GM21390 (cell line): ENCODE measurements around the gene PHF8.

Experiments used
- ATAC-seq: cut with Tn5 transposase; IDR thresholded peaks from one replicate; pipeline ENCODE4 v1.9.1; 2021; ENCODE audit not compliant: unreplicated experiment

PHF8 gene

DNA sequence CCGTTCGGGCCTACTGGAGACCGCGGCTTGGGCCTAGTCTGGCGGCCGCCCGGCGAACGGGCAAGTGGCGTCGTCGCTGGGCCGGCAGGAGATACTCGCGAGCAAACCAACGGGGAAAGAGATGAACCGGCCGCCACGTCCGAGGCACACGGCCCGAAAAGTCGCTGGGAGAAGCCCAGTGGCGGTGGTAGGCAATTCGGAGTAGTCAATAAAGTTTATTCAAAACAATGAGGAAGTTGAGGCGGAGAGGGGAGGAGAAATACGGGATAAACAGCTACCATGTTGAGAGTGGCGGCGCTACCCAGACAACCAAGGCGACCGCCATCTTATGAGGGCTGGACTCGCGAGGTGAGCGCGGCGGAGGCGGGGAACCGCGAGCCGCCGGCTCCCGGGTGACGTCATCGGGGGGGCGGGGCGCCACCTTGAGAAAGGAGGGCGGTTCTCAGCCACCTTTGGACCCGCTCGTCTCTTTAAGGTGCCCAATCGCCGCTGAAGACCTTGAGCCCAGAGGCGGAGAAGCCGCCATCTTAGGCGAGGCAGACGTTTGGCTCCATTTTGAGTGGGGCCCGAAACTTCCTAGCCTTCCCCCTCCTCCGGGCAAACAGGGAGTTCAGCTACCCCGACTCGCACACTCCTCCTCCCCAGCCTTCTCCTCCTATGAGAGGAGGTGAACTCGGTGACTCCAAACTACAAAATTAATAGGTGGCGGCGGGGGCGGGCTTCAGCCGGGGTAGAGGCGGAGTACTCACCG lies at the start of gene PHF8:
TSS of gene PHF8 (minus strand) at position 348 of the 751 bp plus-strand sequence. CDS start 1,745 bp downstream, outside the sequence.
- ATAC-seq = peak; percentile 86

DNA sequence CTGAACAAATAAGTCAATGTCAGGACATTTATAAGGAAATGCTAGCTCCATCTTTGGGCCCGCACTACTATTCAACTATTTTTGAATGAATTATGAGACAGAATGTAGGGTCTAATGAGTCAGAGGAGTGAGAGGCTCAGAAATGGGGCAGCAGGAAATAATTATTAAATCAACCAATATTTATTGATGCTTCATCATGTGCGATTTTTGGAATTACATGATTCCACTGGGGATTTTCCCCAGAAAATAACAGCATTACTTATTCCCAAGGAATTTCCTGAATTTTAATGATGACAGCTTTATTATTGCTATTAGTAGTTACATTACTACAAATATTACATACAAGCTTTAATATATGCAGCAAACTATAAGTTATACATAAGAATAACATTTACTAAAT lies 49.3 kb upstream of the PHF8 start:
- no peak for ATAC-seq

DNA sequence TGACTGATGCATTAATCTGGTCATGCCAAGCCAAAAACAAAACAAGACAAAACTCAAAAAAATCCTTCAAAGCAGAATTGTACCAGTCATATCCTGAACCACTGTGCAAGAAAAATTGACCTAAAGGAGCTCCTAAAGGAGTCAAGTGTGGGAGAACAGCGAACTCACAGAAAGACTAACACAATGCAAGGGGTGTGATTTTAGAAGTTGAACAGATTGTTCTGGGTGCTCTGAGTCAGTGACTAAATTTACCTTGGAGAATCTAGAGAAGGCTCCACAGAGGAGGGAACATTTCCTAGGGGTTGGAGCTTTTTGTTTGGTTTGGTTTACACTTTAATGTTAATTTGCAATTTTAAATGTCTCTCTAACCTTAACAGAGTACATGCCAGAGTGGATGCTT lies 48.9 kb upstream of the PHF8 start:
- no peak for ATAC-seq

DNA sequence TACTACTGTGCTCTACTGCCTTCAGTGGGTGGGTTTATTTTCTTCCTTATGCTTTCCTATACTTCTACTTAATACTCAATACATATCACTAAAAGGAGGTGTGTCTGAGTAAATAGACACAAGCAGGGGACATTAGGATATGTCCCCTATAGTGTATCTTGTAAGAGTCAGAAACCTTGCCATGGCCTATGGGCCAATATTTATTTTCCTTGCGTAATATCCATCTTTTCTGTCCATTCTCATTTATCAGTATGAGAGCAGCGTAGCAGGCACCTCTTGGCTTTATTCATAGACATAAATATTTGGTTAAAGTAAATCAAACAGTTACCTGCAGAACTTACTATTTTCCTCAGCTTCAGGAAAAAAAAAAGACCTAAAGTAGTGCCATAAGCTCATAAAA lies 46.6 kb upstream of the PHF8 start:
- no peak for ATAC-seq

DNA sequence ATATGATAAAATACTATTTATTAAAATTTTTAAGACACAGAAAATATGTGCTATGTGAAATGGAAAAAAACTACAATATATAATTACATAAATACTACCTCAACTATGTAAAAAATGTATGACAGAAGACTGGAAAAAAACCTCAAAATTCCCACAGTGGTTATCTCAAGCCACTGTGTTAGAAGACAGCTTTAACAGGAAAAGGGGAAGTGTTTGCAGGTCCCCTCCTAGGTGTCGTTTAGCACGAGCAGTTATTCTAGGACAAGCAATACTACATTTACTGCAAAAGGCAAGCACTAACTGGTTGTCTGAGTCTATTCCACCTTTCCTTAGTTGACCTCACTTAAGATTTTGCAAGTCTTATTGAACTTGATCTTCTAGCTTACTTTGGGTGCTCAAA lies 44.9 kb upstream of the PHF8 start:
- no peak for ATAC-seq

DNA sequence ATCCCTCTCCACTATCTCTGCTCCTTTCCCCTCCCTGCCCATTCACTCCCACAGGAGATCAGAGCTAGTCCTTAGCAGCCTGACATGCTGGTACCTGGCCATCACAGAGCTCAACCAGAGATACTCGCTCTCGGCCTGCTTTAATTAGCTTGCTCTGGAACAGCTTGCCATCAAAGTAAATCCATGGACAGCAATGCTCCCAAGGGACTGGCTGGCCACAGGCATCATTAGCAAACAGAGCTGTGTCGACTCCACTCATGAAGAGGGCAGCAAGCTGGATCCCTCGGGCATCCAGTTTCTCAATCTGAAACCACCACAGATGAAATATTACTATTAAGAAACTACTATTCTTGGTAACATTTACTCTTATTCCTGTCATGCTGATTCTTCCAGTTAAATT lies 43.4 kb upstream of the PHF8 start:
- no peak for ATAC-seq

DNA sequence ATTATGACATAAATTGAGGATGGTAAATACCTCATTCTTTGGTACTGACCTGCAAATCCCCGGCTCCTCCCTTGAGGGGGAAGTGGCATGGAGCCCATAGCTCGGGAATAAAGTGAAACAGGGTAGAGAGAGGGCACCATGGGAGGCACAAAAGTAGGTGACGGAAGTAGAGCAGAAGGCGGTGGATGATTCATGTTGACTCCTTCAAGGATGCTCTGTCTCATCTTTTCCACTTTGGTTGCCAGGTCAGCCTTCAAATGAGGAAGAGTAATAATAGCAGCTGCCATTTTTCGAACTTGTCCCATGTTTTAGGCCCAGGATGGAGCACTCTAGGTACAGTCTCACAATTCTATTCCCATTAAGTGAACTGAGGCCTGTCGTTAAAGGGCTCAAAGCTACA lies 41.4 kb upstream of the PHF8 start:
- no peak for ATAC-seq

DNA sequence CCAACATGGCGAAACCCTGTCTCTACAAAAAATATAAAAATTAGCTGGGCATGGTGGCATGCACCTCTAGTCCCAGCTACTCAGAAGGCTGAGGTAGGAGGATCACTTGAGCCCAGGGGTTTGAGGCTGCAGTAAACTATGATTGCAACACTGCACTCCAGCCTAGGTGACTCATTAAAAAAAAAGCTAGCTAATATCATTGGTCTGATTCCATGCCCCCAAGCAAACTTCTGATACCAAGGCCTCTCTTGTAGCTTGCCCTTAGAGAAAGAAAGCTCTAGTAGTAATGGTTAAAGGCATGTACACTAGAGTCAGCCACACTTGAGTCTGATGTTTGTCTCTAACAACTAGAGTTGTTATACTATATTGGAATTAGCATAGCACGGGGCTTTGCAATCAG lies 32.6 kb upstream of the PHF8 start:
- ATAC-seq = no peak

DNA sequence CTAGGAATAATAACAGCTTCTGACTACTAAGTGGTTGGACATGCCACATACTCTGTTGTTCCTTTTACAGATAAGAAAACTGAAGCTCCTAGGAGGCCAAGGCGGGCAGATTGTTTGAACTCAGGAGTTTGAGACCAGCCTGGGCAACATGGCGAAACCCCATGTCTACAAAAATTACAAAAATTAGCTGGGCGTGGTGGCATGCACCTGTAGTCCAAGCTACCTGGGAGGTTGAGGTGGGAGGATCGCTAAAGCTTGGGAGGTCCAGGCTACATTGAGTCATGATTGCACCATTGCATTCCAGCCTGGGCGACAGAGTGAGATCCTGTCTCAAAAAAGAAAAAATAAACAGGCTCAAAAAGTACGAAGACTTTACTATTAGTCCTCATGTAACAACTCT lies 30.6 kb upstream of the PHF8 start:
- ATAC-seq = no peak

DNA sequence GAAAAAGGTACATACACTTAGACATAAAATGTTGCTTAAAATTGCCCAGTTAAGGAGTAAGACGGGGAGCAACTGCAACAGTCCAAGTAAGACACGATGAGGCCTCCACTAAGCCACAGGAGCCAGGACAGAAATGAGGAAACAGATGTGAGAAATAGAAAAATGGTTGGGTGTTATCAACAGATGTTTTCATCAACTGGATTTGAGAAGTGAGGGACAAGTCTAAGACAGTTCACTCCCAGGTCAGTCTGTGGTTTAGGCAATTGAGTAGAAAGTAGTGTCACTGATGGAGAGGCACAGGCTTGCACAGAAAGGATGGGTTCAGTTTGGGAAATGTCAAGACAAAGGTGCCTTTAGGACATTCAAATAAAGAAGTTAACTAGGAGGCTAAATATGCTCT lies 23.5 kb upstream of the PHF8 start:
- no peak for ATAC-seq

DNA sequence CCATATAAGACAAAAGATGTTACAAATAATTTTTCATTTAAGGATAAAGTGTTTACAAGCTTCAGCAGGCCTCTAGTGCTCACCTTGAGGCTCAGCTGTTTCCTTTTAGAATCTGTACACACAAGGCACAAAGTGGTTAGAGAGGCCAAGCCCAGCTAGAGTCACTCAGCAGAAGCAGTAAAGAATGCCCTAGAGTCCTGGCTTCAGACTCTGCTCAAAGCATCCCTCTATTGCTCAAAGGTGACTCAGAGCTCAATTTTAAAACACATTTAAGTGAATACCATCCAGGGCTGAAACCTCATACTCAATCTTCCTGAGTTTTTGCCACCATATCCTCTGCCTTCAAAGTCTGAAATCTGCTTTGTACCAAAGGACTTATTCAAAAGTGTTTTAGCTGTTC lies 22.6 kb upstream of the PHF8 start:
- no peak for ATAC-seq

DNA sequence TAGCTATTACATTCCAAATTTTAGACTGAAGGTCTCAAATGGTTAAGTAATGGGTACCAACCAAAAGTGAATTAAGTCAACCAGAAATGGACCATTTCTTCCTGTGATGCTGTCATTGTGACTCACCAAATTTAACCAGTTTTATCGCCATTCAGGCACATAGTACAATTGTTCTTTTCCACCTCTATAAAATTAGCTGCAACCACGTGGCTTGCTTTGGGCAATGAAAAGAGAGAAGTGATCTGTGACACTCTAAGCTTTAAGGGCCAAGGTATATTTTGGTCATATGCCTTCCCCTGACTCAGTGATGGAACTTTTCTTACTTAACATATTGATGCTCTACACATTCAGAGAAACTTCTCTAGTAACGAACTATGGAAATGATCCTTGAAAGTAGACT lies 20.3 kb upstream of the PHF8 start:
- ATAC-seq = no peak

DNA sequence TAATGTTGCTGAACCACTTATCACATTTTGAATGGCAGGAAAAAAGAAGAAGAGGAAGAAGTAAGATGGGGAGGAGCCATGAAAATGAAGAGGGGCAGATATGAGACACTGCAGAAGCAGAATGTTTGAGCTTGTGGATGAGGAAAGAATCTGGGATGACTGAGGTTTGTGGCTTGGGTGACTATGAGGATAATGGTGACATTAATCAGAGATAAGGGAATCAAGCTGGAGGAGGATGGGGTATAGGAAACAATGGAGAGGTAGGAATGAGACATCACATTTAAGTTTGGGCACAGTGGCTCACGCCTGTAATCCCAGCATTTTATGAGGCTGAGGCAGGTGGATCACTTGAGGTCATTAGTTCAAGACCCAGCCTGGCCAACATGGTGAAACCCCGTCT lies 19.1 kb upstream of the PHF8 start:
- no peak for ATAC-seq

DNA sequence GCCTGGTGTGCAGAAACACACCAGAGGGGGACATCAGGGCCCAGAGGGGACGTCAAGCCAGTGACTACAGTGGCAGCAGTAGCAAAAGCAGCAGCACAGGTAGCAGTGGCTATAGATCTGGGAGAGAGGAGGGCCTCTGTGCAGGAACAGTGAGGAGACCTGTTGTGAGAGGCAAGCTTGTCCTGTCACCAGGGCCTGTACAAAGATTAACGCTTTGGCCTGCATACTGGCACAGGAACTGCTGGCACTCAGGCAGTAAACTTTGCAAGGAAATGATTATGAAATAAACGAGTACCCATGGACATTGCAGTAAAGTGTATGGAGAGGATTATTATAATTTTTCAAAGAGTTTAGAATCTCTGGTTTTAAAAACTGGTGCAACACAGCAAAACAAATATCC lies 5.5 kb upstream of the PHF8 start:
- ATAC-seq = no peak

DNA sequence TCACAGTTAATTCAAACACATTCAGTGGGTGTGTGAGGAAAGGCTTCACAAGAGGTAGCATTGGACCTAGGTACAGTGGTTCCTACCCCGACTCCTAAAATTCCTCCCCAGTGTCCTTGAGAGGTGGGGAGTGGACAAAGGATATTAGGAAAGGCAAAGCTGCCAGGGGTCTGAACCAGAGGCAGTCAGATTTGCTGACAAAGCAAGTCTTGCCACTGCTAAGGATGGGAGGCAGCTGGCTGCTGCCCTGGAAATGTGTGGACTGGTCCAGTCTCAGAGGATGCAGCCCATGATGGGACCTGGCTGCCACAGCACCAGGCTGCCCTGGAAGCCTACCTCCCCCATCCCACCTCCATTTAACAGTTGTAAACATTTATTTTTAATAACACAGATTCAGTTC lies 4.1 kb upstream of the PHF8 start:
- no peak for ATAC-seq

DNA sequence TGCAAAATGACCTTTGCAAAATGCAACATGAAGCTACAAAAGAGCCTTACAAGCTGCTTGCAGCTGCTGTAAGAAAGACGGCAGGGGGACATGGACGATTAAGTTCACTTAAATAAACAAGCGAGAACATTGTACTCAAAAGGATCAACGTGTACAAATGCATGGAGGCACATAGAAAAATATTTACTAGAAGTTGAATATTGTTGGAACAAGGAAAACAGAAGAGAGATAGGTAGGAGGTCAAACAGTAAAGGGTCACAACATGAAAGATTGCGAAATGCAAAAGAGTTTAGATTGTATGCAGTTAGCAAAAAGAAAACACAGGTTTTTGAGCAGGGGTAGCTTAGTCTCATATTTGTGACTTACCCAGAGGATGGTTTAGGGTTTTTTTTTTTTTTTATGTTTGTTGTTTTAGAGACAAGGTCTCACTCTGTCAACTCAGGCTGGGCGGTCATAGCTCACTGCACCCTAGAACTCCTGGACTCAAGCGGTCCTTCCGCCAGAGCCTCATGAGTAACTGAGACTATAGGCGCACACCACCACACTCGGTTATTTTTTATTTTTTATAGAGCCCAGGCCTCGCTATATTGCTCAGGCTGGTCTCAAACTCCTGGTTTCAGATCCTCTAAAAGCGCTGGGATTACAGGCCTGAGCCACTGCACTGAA lies 1.4 kb upstream of the PHF8 start:
- no peak for ATAC-seq

DNA sequence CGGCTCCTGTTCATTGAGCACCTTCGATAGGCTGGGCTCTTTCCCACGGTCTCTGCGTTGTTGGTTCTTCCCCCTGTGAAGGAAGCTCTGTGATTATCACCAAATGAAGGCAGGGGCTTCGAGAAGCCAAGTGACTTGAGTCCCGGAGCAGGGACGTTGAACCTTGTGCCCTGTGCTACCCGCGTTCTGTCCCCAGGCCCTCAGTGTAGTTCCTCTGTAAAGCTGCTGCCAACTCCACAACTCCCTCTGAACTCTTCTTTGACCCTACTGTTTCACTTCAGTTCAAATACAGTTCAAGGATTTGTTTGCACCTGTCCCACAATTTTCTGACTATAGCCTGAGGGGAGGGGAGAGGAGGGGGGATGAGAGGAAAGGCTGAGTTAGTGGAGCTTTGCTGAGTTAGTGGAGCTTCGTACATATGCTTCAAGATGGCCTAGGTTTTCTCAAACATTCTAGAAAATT lies 635 bp upstream of the PHF8 start:
- no peak for ATAC-seq

DNA sequence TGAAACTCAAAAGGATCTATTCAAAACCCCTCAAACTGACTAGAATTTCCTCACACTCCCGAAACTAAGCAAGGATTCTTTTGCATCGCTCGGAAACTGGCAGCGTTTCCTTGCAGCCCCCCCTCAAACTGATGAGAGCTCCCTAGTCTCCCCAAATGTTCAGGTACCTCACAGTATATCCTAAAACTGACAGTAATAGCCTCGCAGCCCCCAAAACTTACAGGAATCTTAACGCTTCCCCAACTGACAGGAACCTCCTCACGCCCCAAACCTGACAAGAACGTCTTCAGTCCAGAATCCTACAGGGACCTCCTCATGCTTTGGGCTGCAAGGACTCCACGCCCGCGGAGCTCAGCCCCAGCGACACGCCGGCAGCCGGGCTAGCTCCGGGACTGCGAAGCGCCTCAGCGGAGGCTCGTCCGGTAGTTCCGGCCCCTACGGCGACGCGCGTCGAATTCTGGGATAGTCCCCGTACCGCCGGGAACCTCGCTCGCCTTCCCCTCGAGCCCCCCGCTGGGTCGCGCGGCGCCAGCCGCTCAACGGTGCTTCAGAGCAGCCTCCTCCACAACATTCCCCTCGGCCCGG lies 640 bp downstream of the PHF8 start:
- ATAC-seq = peak; percentile 12

DNA sequence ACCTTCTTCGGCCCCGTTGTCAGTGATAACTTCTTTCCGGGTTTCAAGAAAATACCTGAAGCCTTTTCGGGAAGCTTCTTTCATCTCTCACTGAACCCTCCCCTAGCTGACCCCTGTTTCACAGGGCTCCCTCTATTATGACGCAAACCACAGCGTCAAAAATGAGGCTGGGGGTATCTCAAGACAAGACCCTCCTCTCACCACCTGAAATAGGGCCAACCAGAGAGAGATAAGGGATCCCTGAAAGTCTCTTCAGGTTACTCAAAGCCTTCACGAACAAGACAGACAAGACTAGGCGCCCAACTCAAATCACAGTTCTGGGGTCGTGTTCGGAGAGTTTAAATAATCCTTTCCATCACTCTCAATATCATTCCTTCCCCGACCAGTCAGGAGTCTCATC lies 1.2 kb downstream of the PHF8 start:
- no peak for ATAC-seq

DNA sequence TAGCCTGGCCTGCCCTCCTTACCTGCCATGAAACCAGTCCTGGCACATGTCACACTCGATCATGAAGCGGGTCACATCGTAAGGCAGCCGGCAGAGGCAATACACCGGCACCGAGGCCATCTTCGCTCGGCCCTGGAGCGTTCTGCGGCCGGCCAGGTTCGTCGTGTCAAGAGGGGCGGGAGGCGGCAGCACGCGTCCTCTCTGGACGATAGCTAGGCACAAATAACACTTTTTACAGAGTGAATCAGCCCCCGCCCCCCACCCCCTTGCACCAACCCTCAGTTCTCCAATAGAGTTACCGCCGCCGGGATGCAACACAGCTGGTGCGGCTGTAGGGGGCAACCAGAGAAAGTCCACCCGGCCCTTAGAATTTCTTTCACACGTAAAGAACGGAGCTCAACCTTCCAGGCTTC lies 1.7 kb downstream of the PHF8 start:
- no peak for ATAC-seq

DNA sequence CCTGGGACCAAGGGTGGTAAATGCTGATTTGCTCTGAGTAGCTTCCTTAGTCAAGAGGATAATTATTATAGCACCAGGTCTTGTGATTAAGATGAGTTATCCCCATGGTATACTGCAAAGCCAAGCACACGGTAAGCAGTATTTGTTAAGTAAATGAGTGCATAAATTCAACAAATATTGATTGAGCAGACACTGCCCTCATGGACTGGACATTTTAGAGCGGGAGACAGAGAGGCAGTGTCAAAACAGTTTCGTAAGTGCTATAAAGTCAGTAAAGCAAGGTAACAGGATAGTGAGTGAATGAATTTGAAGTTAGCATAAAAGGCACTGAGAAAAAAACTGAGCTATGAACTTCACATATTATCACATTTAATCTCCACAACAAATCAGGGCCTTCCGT lies 13.9 kb downstream of the PHF8 start:
- no peak for ATAC-seq

DNA sequence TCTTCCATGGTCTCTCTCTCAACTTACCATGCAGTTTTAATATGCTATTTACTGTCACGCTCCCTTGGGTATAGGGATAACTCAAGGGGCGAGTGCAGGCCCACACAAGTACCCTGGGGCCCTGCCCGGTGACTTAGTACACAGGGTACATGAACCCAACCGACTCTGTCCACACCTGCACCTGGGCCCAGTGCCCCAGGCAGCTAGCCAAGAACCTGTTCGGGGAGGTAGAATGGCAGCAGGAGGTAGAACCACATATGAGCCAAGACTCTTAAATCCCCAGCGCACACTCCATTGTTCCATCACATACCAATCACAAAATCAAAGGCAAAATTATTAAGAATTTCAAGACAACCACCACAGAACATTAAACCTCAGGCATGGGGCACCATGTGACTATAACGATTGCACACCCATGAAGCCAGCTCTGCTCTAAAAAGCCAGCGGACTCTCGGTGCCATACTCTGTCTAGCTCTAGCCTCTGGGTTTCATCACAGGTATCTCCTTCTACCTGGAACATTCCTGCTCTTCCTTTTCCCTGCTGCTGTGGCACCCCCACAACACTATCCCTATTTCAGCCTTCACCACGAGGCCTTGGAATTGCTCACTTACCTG lies 14.6 kb downstream of the PHF8 start:
- ATAC-seq = no peak
